Cardiac muscle cell (in vitro differentiated cells and primary cell): ENCODE measurements around the gene ATP8B1. TPM values are rescaled to one million over a fixed set of nuclear protein-coding genes. Genes with fewer than 3 reads are reported as not detected.

Experiments used
- DNase-seq, 2 donors: peaks; one replicate each; pipeline versions ENCODE4 v3.0.0 to v3.0.0-alpha.2; 2010 to 2017; ENCODE audit warnings: low read depth in 1 of 2, low spot score in 1 of 2
- H3K27ac ChIP-seq: fragments of 200-600 bp; sonication (generic); 2 replicates; pipeline ENCODE4 v1.5.1; 2016
- H3K27me3 ChIP-seq: fragments of 200-600 bp; sonication (generic); 2 replicates; pipeline ENCODE4 v1.6.0; 2016; ENCODE audit warnings: control low read depth
- H3K36me3 ChIP-seq: fragments of 200-600 bp; sonication (generic); 2 replicates; pipeline ENCODE4 v1.5.1; 2016; ENCODE audit warnings: control low read depth
- H3K4me1 ChIP-seq: fragments of 200-600 bp; sonication (generic); 2 replicates; pipeline ENCODE4 v1.8.1; 2017; ENCODE audit warnings: low read depth, mild to moderate bottlenecking, mixed run types
- H3K4me3 ChIP-seq: fragments of 200-600 bp; sonication (generic); 2 replicates; pipeline ENCODE4 v1.5.1; 2016; ENCODE audit warnings: mild to moderate bottlenecking
- H3K9me3 ChIP-seq: fragments of 200-600 bp; sonication (generic); 2 replicates; pipeline ENCODE4 v1.5.1; 2017; ENCODE audit warnings: low read depth, mild to moderate bottlenecking, control low read depth
- CTCF ChIP-seq: IDR thresholded peaks from 2 replicates; pipeline ENCODE4 v1.5.1; 2012; ENCODE audit warnings: low read depth, mild to moderate bottlenecking, low read length
- polyA plus RNA-seq: library from polyadenylated mRNA; unstranded; fragments of >200 nt; fragmentation: Nextera tagmentation; extraction: Ambion mirVana; gene quantifications from 2 replicates; pipeline ENCODE4 v1.2.1, GENCODE V29; 2016
- total RNA-seq: library from RNA; depleted of rRNA; stranded (reverse); fragments of >200 nt; gene quantifications from 2 replicates; pipeline ENCODE4 v1.2.3, GENCODE V29; 2016

The ATP8B1 gene
- total and polyA plus RNA-seq, 2 experiments from 2014 or later, result 0.17 to 0.21 TPM

DNA sequence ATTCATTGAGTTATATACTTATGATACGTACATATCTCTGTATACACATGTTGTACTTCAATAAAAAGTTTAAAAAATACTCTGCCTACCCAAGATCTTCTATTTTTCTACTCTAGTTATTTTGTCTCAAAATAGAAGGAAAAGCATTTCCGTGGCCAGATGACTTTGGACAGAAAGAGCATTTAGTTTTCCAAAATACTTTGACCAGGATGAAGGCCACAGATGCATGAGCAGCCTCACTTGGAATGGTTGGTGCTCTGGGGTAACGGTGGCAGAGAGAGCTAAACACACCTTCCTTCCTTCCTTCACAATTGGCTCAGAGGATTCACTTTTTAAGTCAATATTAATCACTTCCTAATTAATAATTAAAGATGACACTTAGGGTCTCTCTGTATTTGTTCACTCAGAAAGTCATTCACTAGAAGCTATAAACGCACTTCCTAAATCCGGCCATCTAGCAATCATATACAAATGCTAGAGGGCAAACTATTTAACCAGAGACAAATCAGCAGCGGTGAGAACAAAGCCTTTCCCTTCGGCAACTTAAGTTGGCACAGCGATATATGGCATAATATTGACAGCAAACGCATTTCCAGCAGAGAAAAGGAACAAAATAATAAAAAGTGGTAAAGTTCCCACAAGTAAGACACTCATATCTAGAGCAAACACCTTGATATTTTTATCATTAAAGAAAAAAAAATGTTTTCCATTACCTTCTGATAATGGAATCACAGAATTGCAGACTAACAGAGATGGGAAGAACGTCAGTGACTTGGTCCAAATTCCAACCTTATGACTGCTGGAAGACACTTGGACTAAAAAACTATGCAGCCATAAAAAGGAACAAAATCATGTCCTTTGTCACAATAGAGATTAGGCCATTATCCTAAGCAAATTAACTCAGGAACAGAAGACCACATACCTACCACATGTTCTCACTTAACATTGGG lies 125.6 kb downstream of the ATP8B1 start:
- no peaks in the 10 kb centered on the region for H3K4me1 ChIP-seq
- H3K27me3 ChIP-seq, result no peaks in the 10 kb centered on the region
- no peak for DNase-seq
- H3K9me3 ChIP-seq, result no peaks in the 10 kb centered on the region
- no peak overlapping the region for H3K4me3 ChIP-seq
- H3K36me3 ChIP-seq, result no peaks in the 10 kb centered on the region
- no peak for TF ChIP-seq CTCF
- no peak overlapping the region for H3K27ac ChIP-seq

- TF ChIP-seq CTCF, result no peak
- Histone ChIP-seq H3K9me3 (no peaks in the 10 kb centered on the region), H3K4me1 (no peaks in the 10 kb centered on the region), H3K4me3 (no peak overlapping the region), H3K36me3 (no peaks in the 10 kb centered on the region), H3K27me3 (no peaks in the 10 kb centered on the region), H3K27ac (no peak overlapping the region)
- no peak for DNase-seq
Measured at GRCh38 chr18:57674891-57675290, 128.2 kb downstream of the ATP8B1 start.

DNA sequence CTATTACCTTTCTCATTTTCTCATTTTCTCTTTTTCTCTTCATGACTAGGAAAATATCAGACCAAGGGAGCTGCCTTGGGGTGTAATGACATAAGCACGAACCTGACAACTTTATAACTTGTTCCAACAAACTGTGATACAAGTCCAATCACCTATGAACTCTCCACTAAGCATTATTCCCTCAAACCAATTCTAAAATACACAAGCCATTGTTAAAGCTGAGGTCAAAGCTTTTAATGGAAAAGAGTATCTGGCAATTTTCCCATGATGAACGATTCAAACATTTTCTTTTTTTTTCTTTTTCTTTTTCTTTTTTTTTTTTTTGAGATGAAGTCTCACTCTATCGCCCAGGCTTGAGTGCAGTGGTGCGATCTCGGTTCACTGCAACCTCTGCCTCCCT lies 133.1 kb downstream of the ATP8B1 start:
- TF ChIP-seq CTCF, result no peak
- Histone ChIP-seq H3K27me3 (no peaks in the 10 kb centered on the region), H3K36me3 (no peaks in the 10 kb centered on the region), H3K9me3 (no peaks in the 10 kb centered on the region), H3K27ac (no peak overlapping the region), H3K4me1 (peaks cover 14% of the 10 kb centered on the region), H3K4me3 (no peak overlapping the region)
- no peak for DNase-seq

GRCh38 chr18:57668021-57668420 lies 135.1 kb downstream of the ATP8B1 start:
- Histone ChIP-seq H3K4me3 (no peak overlapping the region), H3K9me3 (no peaks in the 10 kb centered on the region), H3K36me3 (no peaks in the 10 kb centered on the region), H3K27ac (no peak overlapping the region), H3K27me3 (no peaks in the 10 kb centered on the region), H3K4me1 (peaks cover 17% of the 10 kb centered on the region)
- DNase-seq, result no peak
- no peak for TF ChIP-seq CTCF

DNA sequence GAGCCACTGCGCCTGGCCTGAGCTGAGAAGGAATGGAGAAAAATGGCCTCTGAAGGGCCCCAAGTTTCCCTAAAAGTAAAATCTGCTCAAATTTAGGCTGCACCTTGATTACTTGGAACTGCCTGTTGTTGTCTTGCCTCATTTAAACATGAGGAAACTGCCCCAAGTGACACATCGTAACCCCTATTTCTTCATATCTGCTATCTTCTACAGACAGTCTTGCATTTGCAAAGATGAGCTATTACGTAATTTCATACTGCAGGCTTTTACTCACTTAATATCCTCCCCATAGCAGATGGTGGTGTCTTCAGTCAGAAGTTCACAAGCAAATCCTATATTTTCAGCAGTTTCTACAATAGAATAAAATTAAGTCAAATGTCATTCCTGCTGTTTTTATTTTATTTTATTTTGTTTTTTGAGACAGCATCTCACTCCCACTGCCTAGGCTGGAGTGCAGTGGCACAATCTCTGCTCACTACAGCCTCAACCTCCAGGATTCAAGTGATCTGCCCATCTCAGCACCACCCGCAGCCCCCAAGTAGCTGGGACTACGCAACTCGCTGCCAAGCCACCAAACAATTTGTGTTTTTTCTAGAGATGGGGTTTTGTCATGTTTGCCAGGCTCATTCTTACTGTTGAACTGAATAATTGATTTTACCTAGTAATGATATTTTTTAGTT lies 136.2 kb downstream of the ATP8B1 start:
- no peak overlapping the region for H3K27ac ChIP-seq
- no peaks in the 10 kb centered on the region for H3K27me3 ChIP-seq
- DNase-seq, result peak in 1 of 2 donors; percentile 79
- no peak for TF ChIP-seq CTCF
- no peaks in the 10 kb centered on the region for H3K36me3 ChIP-seq
- H3K4me3 ChIP-seq, result no peak overlapping the region
- H3K4me1 ChIP-seq, result peaks cover 17% of the 10 kb centered on the region
- no peaks in the 10 kb centered on the region for H3K9me3 ChIP-seq
